GM23338 (cell line): Measurements from ENCODE around the gene CCDC146. TPM values are rescaled to one million over a fixed set of nuclear protein-coding genes. Genes with fewer than 3 reads are reported as not detected.
"Not testable (repeated sequence)": the region's sequence is repeated elsewhere in the genome, so short reads cannot be mapped to it uniquely, and the experiment has no call there.

Source experiments
- ATAC-seq: fragments of 200-7000 bp; cut with Tn5 transposase; 3 replicates; pipeline ENCODE4 v1.9.1; 2020
- DNase-seq: peaks from one replicate; pipeline ENCODE4 v3.0.0-alpha.2; 2015; ENCODE audit warnings: low spot score
- H2AFZ ChIP-seq: fragments of 200-600 bp; sonication (generic); 2 replicates; pipeline ENCODE4 v1.8.0; 2016; ENCODE audit warnings: antibody characterized with exemption, mild to moderate bottlenecking, moderate library complexity
- H3F3A ChIP-seq: fragments of 200-600 bp; sonication (generic); replicated peaks from 2 replicates; pipeline ENCODE4 v1.8.0; 2017; ENCODE audit warnings: antibody characterized with exemption, mixed run types, low read depth
- H3K27ac ChIP-seq: fragments of 200-600 bp; sonication (generic); 2 replicates; pipeline ENCODE4 v1.6.1; 2016; ENCODE audit warnings: low read depth
- H3K27me3 ChIP-seq: fragments of 200-600 bp; sonication (generic); 2 replicates; pipeline ENCODE4 v1.8.0; 2016; ENCODE audit warnings: mild to moderate bottlenecking, mixed run types, moderate library complexity; ENCODE audit not compliant: insufficient read depth
- H3K36me3 ChIP-seq: fragments of 200-600 bp; sonication (generic); 2 replicates; pipeline ENCODE4 v1.8.0; 2016; ENCODE audit warnings: mild to moderate bottlenecking; ENCODE audit not compliant: insufficient read depth
- H3K4me1 ChIP-seq: fragments of 200-600 bp; sonication (generic); 2 replicates; pipeline ENCODE4 v1.8.0; 2016; ENCODE audit warnings: mild to moderate bottlenecking, moderate library complexity; ENCODE audit not compliant: insufficient read depth
- H3K4me2 ChIP-seq: fragments of 200-600 bp; sonication (generic); 2 replicates; pipeline ENCODE4 v1.7.1; 2017; ENCODE audit warnings: mixed run types
- H3K4me3 ChIP-seq: fragments of 200-600 bp; sonication (generic); 2 replicates; pipeline ENCODE4 v1.6.1; 2016; ENCODE audit warnings: mixed run types
- H3K79me2 ChIP-seq: fragments of 200-600 bp; sonication (generic); replicated peaks from 2 replicates; pipeline ENCODE4 v1.8.0; 2017; ENCODE audit warnings: mild to moderate bottlenecking; ENCODE audit not compliant: insufficient read depth
- H3K9me2 ChIP-seq: fragments of 200-600 bp; sonication (generic); 2 replicates; pipeline ENCODE4 v1.8.0; 2017; ENCODE audit not compliant: insufficient read depth
- H4K20me1 ChIP-seq: fragments of 200-600 bp; sonication (generic); replicated peaks from 2 replicates; pipeline ENCODE4 v1.8.0; 2017; ENCODE audit warnings: mild to moderate bottlenecking; ENCODE audit not compliant: insufficient read depth
- H3K27ac Mint-ChIP-seq: 2 replicates; pipeline ENCODE4 v1.8.0; 2020; ENCODE audit warnings: inconsistent platforms, mild to moderate bottlenecking, moderate library complexity, mixed read lengths
- H3K27me3 Mint-ChIP-seq: 3 replicates; pipeline ENCODE4 v1.8.0; 2022; ENCODE audit warnings: low read depth, mild to moderate bottlenecking, moderate library complexity, mixed read lengths, inconsistent platforms; ENCODE audit not compliant: insufficient read depth, poor library complexity
- H3K36me3 Mint-ChIP-seq: 3 replicates; pipeline ENCODE4 v1.8.0; 2021; ENCODE audit warnings: low read depth, mild to moderate bottlenecking, inconsistent platforms, moderate library complexity, mixed read lengths
- H3K4me1 Mint-ChIP-seq: 3 replicates; pipeline ENCODE4 v1.8.0; 2020; ENCODE audit warnings: mild to moderate bottlenecking, inconsistent platforms, mixed read lengths
- H3K4me3 Mint-ChIP-seq: 3 replicates; pipeline ENCODE4 v1.8.0; 2021; ENCODE audit warnings: moderate library complexity, mild to moderate bottlenecking, inconsistent platforms, mixed read lengths
- H3K9me3 Mint-ChIP-seq: 3 replicates; pipeline ENCODE4 v1.8.0; 2020; ENCODE audit warnings: moderate library complexity, mild to moderate bottlenecking, inconsistent platforms, mixed read lengths
- ZNF331 ChIP-seq: fragments of 250-450 bp; sonication (Bioruptor Pico); IDR thresholded peaks from 2 replicates; pipeline ENCODE4 v1.5.0; 2020; ENCODE audit warnings: low read depth, mild to moderate bottlenecking, moderate library complexity
- polyA plus RNA-seq: library from polyadenylated mRNA; unstranded; fragments of >200 nt; fragmentation: Nextera tagmentation; extraction: Ambion mirVana; gene quantifications from 2 replicates; pipeline ENCODE4 v1.2.1, GENCODE V29; 2016
- total RNA-seq: library from RNA; depleted of rRNA; stranded (reverse); fragments of >200 nt; shearing (Covaris generic); gene quantifications from 2 replicates; pipeline ENCODE4 v1.2.3, GENCODE V29; 2014

CCDC146 gene
- total and polyA plus RNA-seq, 2 experiments from 2014 or later, result 0.35 to 0.74 TPM

DNA sequence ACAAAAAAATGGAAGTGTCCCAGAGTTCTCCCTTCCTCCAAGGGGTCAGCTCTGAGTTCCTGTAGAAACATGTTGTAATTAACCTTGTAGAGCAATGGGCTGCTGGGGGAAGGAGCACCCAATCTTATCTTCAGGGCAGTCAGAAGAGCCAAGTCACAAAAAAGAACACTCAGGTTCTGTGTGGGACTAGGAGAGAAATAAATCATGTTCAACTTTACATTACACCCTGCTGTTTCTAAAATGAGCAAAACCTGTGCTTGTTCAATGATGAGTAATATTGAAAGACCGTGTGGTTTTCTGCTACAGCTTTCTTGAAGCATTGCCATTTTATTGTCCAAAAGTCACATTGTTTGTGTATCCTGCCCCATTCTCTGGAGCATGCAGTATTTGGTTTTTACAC is 34.6 kb downstream of the CCDC146 start:
- H3K27me3 Mint-ChIP-seq, H3K27ac Mint-ChIP-seq, H3K27me3 ChIP-seq, H3K4me3 Mint-ChIP-seq, H3F3A ChIP-seq, H3K79me2 ChIP-seq, DNase-seq, H3K4me2 ChIP-seq, H3K36me3 Mint-ChIP-seq, H3K4me3 ChIP-seq, H3K27ac ChIP-seq, H4K20me1 ChIP-seq, H3K36me3 ChIP-seq, H3K9me2 ChIP-seq, ATAC-seq, H3K9me3 Mint-ChIP-seq, H3K4me1 ChIP-seq, H2AFZ ChIP-seq, H3K4me1 Mint-ChIP-seq: not testable (repeated sequence)

DNA sequence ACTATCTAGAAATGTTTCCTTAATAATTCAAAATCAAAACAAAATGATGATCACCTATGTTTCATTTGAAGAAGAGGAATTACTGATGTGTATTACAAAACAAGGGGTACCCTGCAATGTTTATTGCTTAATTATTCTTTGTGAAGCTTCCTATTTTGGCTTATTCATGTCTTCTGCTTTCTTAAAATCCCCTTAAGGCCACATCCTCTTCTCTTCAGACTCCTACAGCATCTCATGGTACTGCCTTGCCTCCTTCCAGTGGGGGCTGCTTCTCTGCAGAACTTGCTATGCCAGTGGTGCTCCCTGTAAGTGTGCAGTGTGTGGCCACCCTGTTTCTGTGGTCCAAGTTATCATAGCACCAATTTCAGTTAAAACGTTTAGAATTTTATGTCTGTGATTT is 35.0 kb downstream of the CCDC146 start:
- H3K4me2 ChIP-seq, result no peak overlapping the region
- peaks cover 2% of the 10 kb centered on the region; the same call in 2 of the 3 replicates for H3K9me3 Mint-ChIP-seq
- H3K36me3 Mint-ChIP-seq, result no peaks in the 10 kb centered on the region
- no peaks in the 10 kb centered on the region for H3F3A ChIP-seq
- H4K20me1 ChIP-seq, result no peaks in the 10 kb centered on the region
- H3K9me2 ChIP-seq, result no peaks in the 10 kb centered on the region
- H3K4me1 Mint-ChIP-seq, result peaks cover 3% of the 10 kb centered on the region; the same call in 2 of the 3 replicates
- ATAC-seq (no peak), DNase-seq (no peak)
- no peak overlapping the region for H3K4me3 Mint-ChIP-seq
- H3K27ac ChIP-seq, result no peak overlapping the region
- no peak overlapping the region for H3K4me3 ChIP-seq
- no peak overlapping the region for H3K27ac Mint-ChIP-seq
- H2AFZ ChIP-seq, result no peak overlapping the region
- no peaks in the 10 kb centered on the region for H3K27me3 ChIP-seq
- H3K36me3 ChIP-seq, result no peaks in the 10 kb centered on the region
- H3K79me2 ChIP-seq, result no peaks in the 10 kb centered on the region
- no peak for TF ChIP-seq ZNF331 (CRISPR knock-in tag)
- H3K4me1 ChIP-seq, result no peaks in the 10 kb centered on the region
- no peaks in the 10 kb centered on the region for H3K27me3 Mint-ChIP-seq

DNA sequence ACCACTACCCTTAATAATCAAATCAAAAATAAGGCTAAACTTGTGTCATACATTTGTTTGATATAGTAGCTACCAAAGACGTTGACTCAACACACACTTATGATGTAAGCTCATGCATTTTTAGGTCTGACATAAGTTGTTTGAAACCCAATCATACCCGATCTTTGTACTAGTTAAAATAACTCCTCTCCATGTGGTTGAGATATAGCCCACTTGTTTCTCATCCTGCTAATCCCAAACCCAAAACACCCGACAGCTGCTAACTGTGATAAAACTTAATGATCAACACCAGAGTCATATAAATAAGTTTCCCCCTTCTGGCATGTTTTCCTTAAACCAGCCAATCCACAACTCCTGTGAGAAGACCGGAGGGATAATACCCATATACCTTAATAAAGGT is 48.7 kb downstream of the CCDC146 start:
- not testable (repeated sequence) for H3K9me3 Mint-ChIP-seq, H3K4me1 Mint-ChIP-seq, H3K36me3 ChIP-seq, H3K79me2 ChIP-seq, H3K4me3 Mint-ChIP-seq, H3K4me3 ChIP-seq, H3K27me3 ChIP-seq, H4K20me1 ChIP-seq, H3K27ac ChIP-seq, ATAC-seq, H3K9me2 ChIP-seq, H3K27me3 Mint-ChIP-seq, H3K4me2 ChIP-seq, H3K27ac Mint-ChIP-seq, H3K4me1 ChIP-seq, DNase-seq, H3F3A ChIP-seq, H2AFZ ChIP-seq, H3K36me3 Mint-ChIP-seq

DNA sequence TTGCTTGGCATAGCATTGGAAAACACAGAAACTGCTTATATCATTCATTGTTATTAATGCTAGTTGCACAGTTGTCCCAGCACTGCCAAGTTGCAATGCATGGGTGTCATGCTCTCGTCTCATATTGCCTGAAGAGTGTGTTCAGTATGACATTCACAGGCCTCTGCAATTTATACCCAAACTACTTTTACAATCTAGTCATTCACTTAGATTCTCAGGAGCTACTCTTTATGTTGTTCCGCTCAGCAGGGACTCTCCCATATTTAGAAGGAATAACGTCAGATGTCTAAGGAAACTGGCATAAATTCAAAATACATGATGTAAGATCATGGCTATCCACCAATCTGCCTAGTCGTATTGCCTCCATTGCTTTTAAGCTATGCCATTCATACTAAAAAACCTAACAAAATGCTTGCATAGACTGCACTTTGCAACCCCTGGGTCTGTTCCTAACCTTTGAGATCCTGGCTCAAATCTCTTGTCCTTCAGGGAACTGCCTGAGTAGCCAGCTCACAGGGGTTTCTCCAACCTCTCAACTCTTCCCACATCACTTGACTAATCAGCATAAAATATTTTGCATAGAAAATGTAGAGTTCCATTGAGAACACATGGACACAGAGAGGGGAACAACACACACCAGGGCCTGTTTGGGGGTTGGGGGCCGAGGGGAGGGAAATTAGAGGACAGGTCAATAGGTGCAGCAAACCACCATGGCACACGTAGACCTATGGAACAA is 50.2 kb downstream of the CCDC146 start:
- H3K27me3 Mint-ChIP-seq, ATAC-seq, DNase-seq, H3K36me3 ChIP-seq, H4K20me1 ChIP-seq, H3K4me3 ChIP-seq, H2AFZ ChIP-seq, H3F3A ChIP-seq, H3K36me3 Mint-ChIP-seq, H3K27ac ChIP-seq, H3K9me2 ChIP-seq, H3K79me2 ChIP-seq, H3K27ac Mint-ChIP-seq, H3K9me3 Mint-ChIP-seq, H3K4me3 Mint-ChIP-seq, H3K4me1 Mint-ChIP-seq, H3K4me1 ChIP-seq, H3K4me2 ChIP-seq, H3K27me3 ChIP-seq: not testable (repeated sequence)

DNA sequence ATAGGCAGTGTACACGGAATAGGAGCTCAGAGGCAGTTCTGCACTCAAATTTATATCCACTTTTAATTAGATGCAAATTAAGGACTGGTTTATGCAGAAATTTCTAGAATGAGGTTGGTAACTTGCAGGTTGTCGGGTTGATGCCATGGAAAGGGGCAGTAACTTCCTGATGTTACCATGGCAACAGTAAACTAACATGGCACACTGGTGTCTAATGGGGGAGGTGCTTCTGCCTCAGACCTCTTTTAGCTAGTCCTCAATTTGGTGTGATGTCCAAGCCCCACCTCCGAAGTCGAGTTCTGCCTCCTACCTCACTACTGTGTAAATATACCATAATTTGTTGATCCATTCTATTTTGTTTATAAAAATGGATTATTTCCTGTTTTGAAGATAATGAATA is 52.0 kb downstream of the CCDC146 start:
- H3F3A ChIP-seq, H3K27ac ChIP-seq, H3K4me2 ChIP-seq, H2AFZ ChIP-seq, H3K36me3 Mint-ChIP-seq, H3K36me3 ChIP-seq, H3K4me3 Mint-ChIP-seq, ATAC-seq, H3K9me3 Mint-ChIP-seq, H3K4me1 ChIP-seq, H4K20me1 ChIP-seq, H3K27me3 ChIP-seq, H3K4me1 Mint-ChIP-seq, DNase-seq, H3K27ac Mint-ChIP-seq, H3K27me3 Mint-ChIP-seq, H3K9me2 ChIP-seq, H3K79me2 ChIP-seq, H3K4me3 ChIP-seq: not testable (repeated sequence)

DNA sequence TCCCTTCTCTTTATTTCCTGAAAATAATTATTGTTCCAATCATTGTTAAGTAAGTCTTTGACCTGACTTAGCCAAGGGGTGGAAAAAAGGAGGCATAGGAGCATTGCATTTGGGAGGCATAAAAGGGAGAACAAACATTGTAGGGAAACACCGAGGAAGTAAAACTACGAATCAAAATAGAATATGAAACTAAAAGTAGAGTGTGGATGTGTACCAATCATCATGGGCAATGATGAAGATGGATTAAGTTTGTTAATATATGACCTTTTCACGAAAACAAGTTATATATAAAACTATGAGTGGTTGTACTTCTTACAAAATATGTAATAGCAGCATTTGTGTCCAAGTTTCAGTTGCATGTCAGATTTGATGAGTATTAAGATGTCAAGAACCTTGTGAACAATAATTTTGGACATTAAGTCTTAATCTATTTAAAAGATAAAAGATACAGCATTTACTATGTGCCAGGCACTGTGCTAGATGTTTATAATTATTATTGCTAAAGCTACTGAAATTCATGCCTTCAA is 52.9 kb downstream of the CCDC146 start:
- H2AFZ ChIP-seq, H3K79me2 ChIP-seq, H3K27me3 ChIP-seq, DNase-seq, H3K4me3 Mint-ChIP-seq, H3K4me1 Mint-ChIP-seq, ATAC-seq, H3K27ac Mint-ChIP-seq, H3K4me1 ChIP-seq, H3F3A ChIP-seq, H3K27me3 Mint-ChIP-seq, H3K4me3 ChIP-seq, H3K9me2 ChIP-seq, H3K36me3 Mint-ChIP-seq, H3K9me3 Mint-ChIP-seq, H3K27ac ChIP-seq, H3K4me2 ChIP-seq, H3K36me3 ChIP-seq, H4K20me1 ChIP-seq: not testable (repeated sequence)
